Activated CD8-positive, alpha-beta T cell treated with anti-CD3 and anti-CD28 coated beads for 36 hours (primary cell): Measurements from ENCODE around the gene OVCA2. TPM values are rescaled to one million over a fixed set of nuclear protein-coding genes. Genes with fewer than 3 reads are reported as not detected.
A peak's percentile ranks its signal among the peaks of the same experiment; 100 is the strongest.

Source experiments
- ATAC-seq: fragments of 200-7000 bp; cut with Tn5 transposase; one replicate; pipeline ENCODE4 v1.10.0; 2021; ENCODE audit warnings: mild to moderate bottlenecking, moderate library complexity
- CTCF ChIA-PET: fragments of 350-600 bp; sonication (Branson Sonifier 250); formaldehyde crosslinking; loops from one replicate; lab custom pipeline; 2021; ENCODE audit warnings: antibody characterized with exemption; lab: Charles Lee
- POLR2A ChIA-PET: fragments of 350-600 bp; sonication (Branson Sonifier 250); formaldehyde crosslinking; loops from one replicate; lab custom pipeline; 2021; ENCODE audit warnings: antibody characterized with exemption; lab: Charles Lee
- DNase-seq: peaks from one replicate; pipeline ENCODE4 v3.0.0-alpha.2; 2020
- H3K27ac Mint-ChIP-seq: one replicate; pipeline ENCODE4 v1.8.0; 2021; ENCODE audit warnings: mild to moderate bottlenecking, mixed read lengths
- H3K27me3 Mint-ChIP-seq: one replicate; pipeline ENCODE4 v1.8.0; 2021; ENCODE audit warnings: mixed read lengths
- H3K36me3 Mint-ChIP-seq: one replicate; pipeline ENCODE4 v1.8.0; 2021; ENCODE audit warnings: low read depth, mixed read lengths
- H3K4me1 Mint-ChIP-seq: one replicate; pipeline ENCODE4 v1.8.0; 2021; ENCODE audit warnings: low read depth, mixed read lengths
- H3K4me3 Mint-ChIP-seq: one replicate; pipeline ENCODE4 v1.8.0; 2021; ENCODE audit warnings: mild to moderate bottlenecking, moderate library complexity, mixed read lengths
- H3K9me3 Mint-ChIP-seq: one replicate; pipeline ENCODE4 v1.8.0; 2021; ENCODE audit warnings: mixed read lengths
- CTCF ChIP-seq: fragments of 200-600 bp; IDR thresholded peaks from one replicate; pipeline ENCODE4 v1.8.0; 2022; ENCODE audit warnings: antibody characterized with exemption, mild to moderate bottlenecking
- intact Hi-C: fragments of 100-400 bp; cut with micrococcal nuclease; formaldehyde crosslinking; loops from one replicate; pipeline ENCODE4 v1.10.0; 2022
- total RNA-seq, 2 experiments: library from RNA; stranded (reverse); gene quantifications; one replicate each; pipeline ENCODE4 v1.2.3, GENCODE V29; 2021

The OVCA2 gene
- total RNA-seq, 2 experiments from 2014 or later: 28.0 to 28.5 TPM

GRCh38 chr17:2085648-2085949 lies 43.8 kb downstream of the OVCA2 start:
- Mint-ChIP-seq H3K27ac (no peak overlapping the region), H3K27me3 (no peaks in the 10 kb centered on the region), H3K9me3 (no peaks in the 10 kb centered on the region), H3K36me3 (peaks cover 59% of the 10 kb centered on the region), H3K4me3 (no peak overlapping the region), H3K4me1 (peaks cover 73% of the 10 kb centered on the region)
- CTCF ChIA-PET: interaction anchor here (1.5 to 6.8 kb wide), 3 partner anchors 11 to 159 kb away, joined by 3 to 74 read pairs (median 6); partner anchors contain the start of gene HIC1
- intact Hi-C loops: loop anchor here (5.0 kb wide), 1 partner anchor 182 kb away; no protein-coding TSS in a partner anchor
- DNase-seq (no peak), ATAC-seq (no peak)
- no peak for TF ChIP-seq CTCF
- POLR2A ChIA-PET: interaction anchor here (0.8 to 2.7 kb wide), 5 partner anchors 16 to 217 kb away, joined by 3 to 11 read pairs (median 3); no protein-coding TSS in a partner anchor

- POLR2A ChIA-PET: interaction anchor here (1.1 to 2.7 kb wide), 7 partner anchors 10 to 178 kb away, joined by 3 to 11 read pairs (median 4); no protein-coding TSS in a partner anchor
- Mint-ChIP-seq H3K9me3 (no peaks in the 10 kb centered on the region), H3K27ac (peak overlapping the region; percentile 58), H3K27me3 (no peaks in the 10 kb centered on the region), H3K36me3 (peaks cover 54% of the 10 kb centered on the region), H3K4me1 (peaks cover 78% of the 10 kb centered on the region), H3K4me3 (no peak overlapping the region)
- TF ChIP-seq CTCF: no peak
- CTCF ChIA-PET: interaction anchor here (1.5 to 6.8 kb wide), 3 partner anchors 12 to 158 kb away, joined by 3 to 74 read pairs (median 6); partner anchors contain the start of gene HIC1
- DNase-seq (no peak), ATAC-seq (no peak)
- intact Hi-C loops: loop anchor here (2.0 to 5.0 kb wide), 2 partner anchors 16 to 181 kb away; no protein-coding TSS in a partner anchor
These were observed 44.5 kb downstream of the OVCA2 start for GRCh38 chr17:2086306-2086705.

- Mint-ChIP-seq H3K27me3 (no peaks in the 10 kb centered on the region), H3K27ac (peak overlapping the region; percentile 58), H3K4me3 (no peak overlapping the region), H3K36me3 (peaks cover 44% of the 10 kb centered on the region), H3K9me3 (no peaks in the 10 kb centered on the region), H3K4me1 (peaks cover 74% of the 10 kb centered on the region)
- no peak for TF ChIP-seq CTCF
- POLR2A ChIA-PET: interaction anchor here (0.5 to 2.9 kb wide), 12 partner anchors 12 to 506 kb away, joined by 3 to 14 read pairs (median 4); partner anchors contain the start of gene PAFAH1B1
- intact Hi-C loops: loop anchor here (2.0 to 5.0 kb wide), 2 partner anchors 17 to 180 kb away; no protein-coding TSS in a partner anchor
- peak; percentile 87 for DNase-seq
- ATAC-seq: peak; percentile 59
- CTCF ChIA-PET: interaction anchor here (0.8 to 6.8 kb wide), 9 partner anchors 11 to 329 kb away, joined by 3 to 74 read pairs (median 3); partner anchors contain the start of gene HIC1
These were observed 45.9 kb downstream of the OVCA2 start for GRCh38 chr17:2087597-2088211.

GRCh38 chr17:2089021-2089422 lies 47.2 kb downstream of the OVCA2 start:
- intact Hi-C loops: loop anchor here (5.0 kb wide), 1 partner anchor 178 kb away; no protein-coding TSS in a partner anchor

More at GRCh38 chr17:2089021-2089422, 47.2 kb downstream of the OVCA2 start:
- TF ChIP-seq CTCF: no peak
- Mint-ChIP-seq H3K27ac (peak overlapping the region; percentile 85), H3K4me1 (peaks cover 70% of the 10 kb centered on the region), H3K36me3 (peaks cover 38% of the 10 kb centered on the region), H3K27me3 (no peaks in the 10 kb centered on the region), H3K4me3 (peak overlapping the region; percentile 77), H3K9me3 (no peaks in the 10 kb centered on the region)
- ChIA-PET CTCF (interaction anchor here (0.8 to 6.8 kb wide), 9 partner anchors 12 to 194 kb away, joined by 3 to 74 read pairs (median 4); partner anchors contain the start of gene HIC1), POLR2A (interaction anchor here (0.7 to 2.9 kb wide), 9 partner anchors 12 to 55 kb away, joined by 3 to 14 read pairs (median 4); partner anchors contain the start of gene HIC1)
- peak; percentile 24 for DNase-seq
- ATAC-seq: peak; percentile 14
